ENCODE results near the gene EMC7. TPM values are rescaled to one million over a fixed set of nuclear protein-coding genes. Genes with fewer than 3 reads are reported as not detected.

EMC7 gene
- total RNA-seq, 1 experiment from 2014 or later = 32.1 TPM

GRCh38 chr15:34124651-34125050 is 23.0 kb upstream of the EMC7 start:
- DNase-seq (ENCODE audit: low spot score) = no peak
- no peak for ATAC-seq
- Mint-ChIP-seq H3K4me3 (no peak overlapping the region), H3K9me3 (no peaks in the 10 kb centered on the region), H3K4me1 (peaks cover 8% of the 10 kb centered on the region), H3K27ac (no peak overlapping the region), H3K36me3 (no peaks in the 10 kb centered on the region), H3K27me3 (ENCODE audit: low read depth) (no peaks in the 10 kb centered on the region; the same call in 1 of the 2 replicates)
- ChIA-PET CTCF (interaction anchor here (1.3 kb wide), 1 partner anchor 85 kb away, joined by 3 read pairs; the partner anchor contains the start of gene KATNBL1), POLR2A (interaction anchor here (0.7 kb wide), 1 partner anchor 75 kb away, joined by 5 read pairs; no protein-coding TSS in a partner anchor)
- TF ChIP-seq CREB1 (CRISPR knock-in tag; IDR thresholded peaks at IDR 0.05) (no peak), ZNF219 (CRISPR knock-in tag; IDR thresholded peaks at IDR 0.05; ENCODE audit: borderline replicate concordance) (no peak), E2F5 (CRISPR knock-in tag; IDR thresholded peaks at IDR 0.05) (no peak), ARID4B (CRISPR knock-in tag; IDR thresholded peaks at IDR 0.05; ENCODE audit: borderline replicate concordance) (no peak)

- no peak overlapping the region for H3K4me3 Mint-ChIP-seq
- ATAC-seq (no peak), DNase-seq (ENCODE audit: low spot score) (no peak)
- TF ChIP-seq ZBTB43 (CRISPR knock-in tag; IDR thresholded peaks at IDR 0.05) = no peak
- TF ChIP-seq MXD4 (CRISPR knock-in tag; IDR thresholded peaks at IDR 0.05; ENCODE audit: borderline replicate concordance) = no peak
- TF ChIP-seq CBFB (CRISPR knock-in tag; IDR thresholded peaks at IDR 0.05; ENCODE audit: low read depth) = no peak
- no peak for TF ChIP-seq NFATC4 (CRISPR knock-in tag; IDR thresholded peaks at IDR 0.05)
- TF ChIP-seq ARID4B (CRISPR knock-in tag; IDR thresholded peaks at IDR 0.05; ENCODE audit: borderline replicate concordance) = no peak
- no peak for TF ChIP-seq NFE2L1 (CRISPR knock-in tag; IDR thresholded peaks at IDR 0.05)
- no peak for TF ChIP-seq RORB (CRISPR knock-in tag; IDR thresholded peaks at IDR 0.05)
- TF ChIP-seq ELF4 (CRISPR knock-in tag; IDR thresholded peaks at IDR 0.05; ENCODE audit: low read depth) = no peak
- no peak for TF ChIP-seq ZNF396 (CRISPR knock-in tag; IDR thresholded peaks at IDR 0.05; ENCODE audit: borderline replicate concordance)
- TF ChIP-seq NR2C2 (CRISPR knock-in tag; IDR thresholded peaks at IDR 0.05) = no peak
- TF ChIP-seq HMGA2 (CRISPR knock-in tag; IDR thresholded peaks at IDR 0.05) = no peak
- TF ChIP-seq KAT7 (CRISPR knock-in tag; IDR thresholded peaks at IDR 0.05; ENCODE audit: borderline replicate concordance) = no peak
- no peak for TF ChIP-seq RELA (CRISPR knock-in tag; IDR thresholded peaks at IDR 0.05; ENCODE audit: borderline replicate concordance)
- no peak for TF ChIP-seq ZNF138 (CRISPR knock-in tag; conservative IDR thresholded peaks at IDR 0.05)
- TF ChIP-seq TCF7 (CRISPR knock-in tag; IDR thresholded peaks at IDR 0.05; ENCODE audit: low read depth) = no peak
- TF ChIP-seq PREB (CRISPR knock-in tag; IDR thresholded peaks at IDR 0.05; ENCODE audit: borderline replicate concordance) = no peak
- no peak for TF ChIP-seq JAZF1 (CRISPR knock-in tag; IDR thresholded peaks at IDR 0.05)
- TF ChIP-seq HMGXB4 (CRISPR knock-in tag; IDR thresholded peaks at IDR 0.05) = no peak
- no peak overlapping the region for H3K27ac Mint-ChIP-seq
- ChIA-PET CTCF (no interaction called here), POLR2A (no interaction called here)
- no peaks in the 10 kb centered on the region for H3K9me3 Mint-ChIP-seq
- H3K36me3 Mint-ChIP-seq = no peaks in the 10 kb centered on the region
- peaks cover 8% of the 10 kb centered on the region for H3K4me1 Mint-ChIP-seq
- H3K27me3 Mint-ChIP-seq (ENCODE audit: low read depth) = no peaks in the 10 kb centered on the region; the same call in 1 of the 2 replicates
Observed at GRCh38 chr15:34122771-34123183, 21.1 kb upstream of the EMC7 start.

All from WTC11 (cell line).